ENCODE results near the gene KCTD3. TPM values are rescaled to one million over a fixed set of nuclear protein-coding genes. Genes with fewer than 3 reads are reported as not detected.

The KCTD3 gene
- total RNA-seq, 3 donors from 2014 or later, result 42.2 to 73.5 (median 43.1) TPM

DNA sequence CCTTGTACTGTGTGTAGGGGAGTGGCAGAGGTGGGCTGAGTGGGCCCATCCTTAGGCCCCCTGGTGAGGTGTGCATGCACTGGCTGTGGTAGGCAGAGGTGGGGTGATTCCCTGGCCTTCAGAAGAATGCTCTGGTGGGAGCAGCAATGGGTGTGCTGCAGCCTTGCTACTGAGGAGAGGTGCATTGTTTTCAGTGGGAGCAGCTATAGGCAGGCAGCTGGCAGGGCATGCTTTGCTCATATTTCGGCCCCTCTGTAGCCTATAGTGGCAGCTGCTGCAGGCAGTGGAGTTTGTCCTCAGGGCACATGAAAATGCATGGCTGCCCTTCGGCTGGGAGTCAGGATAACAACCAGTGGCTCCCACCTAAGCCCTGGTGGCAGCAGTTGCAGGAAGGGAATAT lies 10.1 kb upstream of the KCTD3 start:
- no peaks in the 10 kb centered on the region for H3K9me3 ChIP-seq
- DNase-seq (no peak), ATAC-seq (peak; percentile 18)
- H3K4me1 ChIP-seq (ENCODE audit: low read depth), result peaks cover 3% of the 10 kb centered on the region
- no peaks in the 10 kb centered on the region for H3K36me3 ChIP-seq (ENCODE audit: low read depth)
- TF ChIP-seq, protein P1, sequence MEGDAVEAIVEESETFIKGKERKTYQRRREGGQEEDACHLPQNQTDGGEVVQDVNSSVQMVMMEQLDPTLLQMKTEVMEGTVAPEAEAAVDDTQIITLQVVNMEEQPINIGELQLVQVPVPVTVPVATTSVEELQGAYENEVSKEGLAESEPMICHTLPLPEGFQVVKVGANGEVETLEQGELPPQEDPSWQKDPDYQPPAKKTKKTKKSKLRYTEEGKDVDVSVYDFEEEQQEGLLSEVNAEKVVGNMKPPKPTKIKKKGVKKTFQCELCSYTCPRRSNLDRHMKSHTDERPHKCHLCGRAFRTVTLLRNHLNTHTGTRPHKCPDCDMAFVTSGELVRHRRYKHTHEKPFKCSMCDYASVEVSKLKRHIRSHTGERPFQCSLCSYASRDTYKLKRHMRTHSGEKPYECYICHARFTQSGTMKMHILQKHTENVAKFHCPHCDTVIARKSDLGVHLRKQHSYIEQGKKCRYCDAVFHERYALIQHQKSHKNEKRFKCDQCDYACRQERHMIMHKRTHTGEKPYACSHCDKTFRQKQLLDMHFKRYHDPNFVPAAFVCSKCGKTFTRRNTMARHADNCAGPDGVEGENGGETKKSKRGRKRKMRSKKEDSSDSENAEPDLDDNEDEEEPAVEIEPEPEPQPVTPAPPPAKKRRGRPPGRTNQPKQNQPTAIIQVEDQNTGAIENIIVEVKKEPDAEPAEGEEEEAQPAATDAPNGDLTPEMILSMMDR (IDR thresholded peaks at IDR 0.05), result no peak
- intact Hi-C loops (cut with DNase I, micrococcal nuclease), result no loop called here
- H3K4me3 ChIP-seq, result no peak overlapping the region

DNA sequence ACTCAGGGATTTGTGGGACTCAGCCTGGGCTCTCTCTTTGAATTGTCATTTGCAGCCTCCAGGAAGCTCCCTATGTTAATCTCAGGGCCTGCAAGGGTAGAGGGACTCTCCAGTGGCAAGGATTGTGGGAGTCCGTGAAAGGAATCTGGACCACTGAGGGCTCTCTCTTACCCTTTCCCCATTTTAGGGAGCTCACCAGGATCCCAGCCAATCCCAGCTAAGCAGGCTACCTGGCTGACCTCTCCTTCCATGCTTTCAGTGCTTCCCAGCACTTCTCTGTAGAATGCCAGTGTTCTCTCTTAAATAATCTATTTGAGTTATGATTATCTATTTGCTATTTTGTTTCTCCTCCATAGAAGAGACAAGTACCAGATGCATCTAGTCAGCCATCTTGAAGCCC lies 9.6 kb upstream of the KCTD3 start:
- peaks cover 3% of the 10 kb centered on the region for H3K4me1 ChIP-seq (ENCODE audit: low read depth)
- H3K4me3 ChIP-seq, result no peak overlapping the region
- no peak for DNase-seq
- intact Hi-C loops (cut with DNase I, micrococcal nuclease), result no loop called here
- TF ChIP-seq, protein P1 (IDR thresholded peaks at IDR 0.05), result no peak
- peak; percentile 13 for ATAC-seq
- H3K9me3 ChIP-seq, result no peaks in the 10 kb centered on the region
- H3K36me3 ChIP-seq (ENCODE audit: low read depth), result no peaks in the 10 kb centered on the region

DNA sequence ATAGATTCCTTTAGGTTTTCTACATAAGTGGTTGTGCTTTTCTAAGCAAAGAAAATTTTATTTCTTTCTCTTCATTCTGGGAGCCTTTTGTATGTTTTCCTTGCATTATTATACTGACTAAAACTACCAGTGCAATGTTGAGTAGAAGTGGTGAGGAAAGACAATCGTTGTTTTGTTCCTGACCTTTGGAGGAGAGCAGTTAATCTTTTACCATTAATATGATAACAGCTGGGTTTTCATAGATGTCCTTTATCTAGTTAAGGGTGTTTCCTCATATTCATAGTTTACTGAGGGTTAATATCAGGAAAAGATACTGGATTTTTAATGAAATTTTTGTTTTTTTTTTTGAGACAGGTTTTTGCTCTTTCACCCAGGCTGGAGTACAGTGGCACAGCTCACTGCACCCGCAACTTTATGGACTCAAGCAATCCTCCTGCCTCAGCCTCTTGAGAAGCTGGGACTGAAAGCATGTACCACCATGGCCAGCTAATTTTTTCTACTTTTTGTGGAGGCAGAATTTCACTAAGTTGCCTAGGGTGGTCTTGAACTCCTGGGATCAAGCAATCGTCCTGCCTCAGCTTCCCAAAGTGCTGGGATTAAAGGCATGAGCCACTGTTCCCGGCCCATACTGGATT lies 9.0 kb upstream of the KCTD3 start:
- ATAC-seq (peak; percentile 54), DNase-seq (no peak)
- Histone ChIP-seq H3K4me3 (no peak overlapping the region), H3K36me3 (ENCODE audit: low read depth) (no peaks in the 10 kb centered on the region), H3K4me1 (ENCODE audit: low read depth) (peaks cover 3% of the 10 kb centered on the region), H3K9me3 (no peaks in the 10 kb centered on the region)
- intact Hi-C loops (cut with DNase I, micrococcal nuclease), result no loop called here
- TF ChIP-seq, protein P1 (IDR thresholded peaks at IDR 0.05), result no peak

DNA sequence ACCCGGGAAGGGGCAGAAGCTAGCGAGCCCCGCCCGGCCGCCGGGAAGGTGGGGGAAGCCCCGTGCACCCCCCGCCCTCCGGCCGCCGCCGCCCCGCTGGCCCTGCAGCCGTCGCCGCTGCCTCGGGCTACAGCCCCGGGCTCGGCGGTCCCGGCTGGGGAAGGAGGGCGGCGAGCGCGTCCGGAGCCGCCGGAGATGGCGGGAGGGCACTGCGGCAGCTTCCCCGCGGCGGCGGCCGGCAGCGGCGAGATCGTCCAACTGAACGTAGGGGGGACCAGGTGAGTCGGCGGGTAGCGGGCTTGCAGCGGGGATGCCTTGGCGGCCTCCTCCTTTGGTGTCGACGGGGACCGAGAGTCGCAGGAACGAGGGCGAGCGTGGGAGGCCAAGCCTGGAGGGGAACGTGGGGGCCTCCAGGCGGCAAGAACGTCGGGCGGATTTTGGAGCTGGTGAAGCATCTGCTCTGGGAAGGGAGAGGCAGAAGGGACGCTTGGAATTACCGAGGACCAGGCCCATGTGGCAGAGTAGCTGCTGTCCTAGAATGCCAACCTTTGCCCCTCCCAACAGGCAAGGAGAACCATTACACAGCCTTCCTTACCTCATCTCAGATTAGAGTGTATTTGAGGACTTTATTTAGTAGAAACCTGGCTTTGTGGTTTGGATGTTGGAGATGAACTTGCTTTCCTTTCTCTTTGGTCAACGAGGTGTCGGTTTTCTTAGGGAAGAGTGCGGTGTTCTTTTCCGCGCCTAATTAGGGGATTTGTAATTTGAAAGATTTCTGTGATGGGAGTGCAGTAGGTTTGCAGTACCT lies 591 bp downstream of the KCTD3 start:
- Histone ChIP-seq H3K36me3 (ENCODE audit: low read depth) (no peaks in the 10 kb centered on the region), H3K9me3 (no peaks in the 10 kb centered on the region), H3K4me1 (ENCODE audit: low read depth) (peaks cover 16% of the 10 kb centered on the region), H3K4me3 (peak overlapping the region; percentile 51)
- TF ChIP-seq, protein P1 (IDR thresholded peaks at IDR 0.05), result no peak
- intact Hi-C loops (cut with DNase I, micrococcal nuclease), result no loop called here
- DNase-seq (peak; percentile 57 to 70 (median 64)), ATAC-seq (peak; percentile 74)

DNA sequence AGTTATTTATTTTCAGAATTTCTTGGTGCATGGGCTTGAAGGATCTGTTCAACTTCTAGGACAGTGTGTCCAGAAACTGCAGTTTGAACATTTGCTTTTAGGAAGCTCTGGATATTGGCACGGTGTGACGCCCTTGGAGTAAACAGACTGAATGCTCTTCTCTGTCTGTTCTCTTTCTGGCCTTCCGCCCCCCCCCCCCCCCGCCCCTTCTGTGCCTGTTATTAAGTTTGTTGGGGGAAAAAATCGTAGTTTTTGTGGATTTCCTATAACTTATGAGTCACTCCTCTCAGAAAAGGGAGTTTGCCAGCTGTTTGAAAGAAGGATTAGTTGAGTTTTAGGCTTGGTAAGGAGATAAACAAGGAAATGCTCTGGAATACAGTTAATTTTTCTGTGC lies 1.2 kb downstream of the KCTD3 start:
- TF ChIP-seq, protein P1 (IDR thresholded peaks at IDR 0.05), result no peak
- peaks cover 19% of the 10 kb centered on the region for H3K4me1 ChIP-seq (ENCODE audit: low read depth)
- ATAC-seq, result peak; percentile 16
- H3K4me3 ChIP-seq, result peak overlapping the region; percentile 51
- intact Hi-C loops (cut with DNase I, micrococcal nuclease), result no loop called here
- no peaks in the 10 kb centered on the region for H3K9me3 ChIP-seq
- peak in 1 of 3 donors; percentile 42 for DNase-seq
- no peaks in the 10 kb centered on the region for H3K36me3 ChIP-seq (ENCODE audit: low read depth)

Data from mucosa of descending colon (tissue), 3 donors.